Mesenchymal stem cell (in vitro differentiated cells and primary cell): ENCODE data around the gene MLF2. TPM values are rescaled to one million over a fixed set of nuclear protein-coding genes. Genes with fewer than 3 reads are reported as not detected.
A peak's percentile ranks its signal among the peaks of the same experiment; 100 is the strongest.

Experiments
- DNase-seq: peaks from one replicate; pipeline ENCODE4 v3.0.0-alpha.2; 2013
- H2AFZ ChIP-seq: one replicate; pipeline ENCODE4 v1.6.1; 2013; ENCODE audit warnings: low read depth, mild to moderate bottlenecking, control low read depth, inconsistent platforms, low read length, moderate library complexity
- H2AK5ac ChIP-seq: 2 replicates; pipeline ENCODE4 v1.6.1; 2013; ENCODE audit warnings: low read length, moderate library complexity, mild to moderate bottlenecking, inconsistent platforms; ENCODE audit not compliant: severe bottlenecking
- H2BK120ac ChIP-seq: one replicate; pipeline ENCODE4 v1.6.1; 2013; ENCODE audit warnings: low read depth, mild to moderate bottlenecking, inconsistent platforms, low read length, moderate library complexity
- H2BK12ac ChIP-seq, 2 experiments: one replicate each; pipeline ENCODE4 v1.6.1; 2013; ENCODE audit warnings: inconsistent platforms in 2 of 2, low read length in 2 of 2, mild to moderate bottlenecking in 2 of 2, moderate library complexity in 2 of 2, control low read depth in 1 of 2
- H2BK15ac ChIP-seq: one replicate; pipeline ENCODE4 v1.6.1; 2013; ENCODE audit warnings: mild to moderate bottlenecking, low read depth, inconsistent platforms; ENCODE audit not compliant: poor library complexity, severe bottlenecking
- H2BK5ac ChIP-seq: 2 replicates; pipeline ENCODE4 v1.6.1; 2013; ENCODE audit warnings: low read depth, mild to moderate bottlenecking, low read length, control low read depth, inconsistent platforms; ENCODE audit not compliant: poor library complexity, severe bottlenecking
- H3K14ac ChIP-seq, 2 experiments: one replicate each; pipeline ENCODE4 v1.6.1; 2013; ENCODE audit warnings: inconsistent platforms in 2 of 2, low read length in 2 of 2, control low read depth in 1 of 2, mild to moderate bottlenecking in 1 of 2, moderate library complexity in 1 of 2
- H3K18ac ChIP-seq, 2 experiments: one replicate each; pipeline ENCODE4 v1.6.1; 2013; ENCODE audit warnings: inconsistent platforms in 2 of 2, low read length in 2 of 2, control low read depth in 1 of 2, low read depth in 1 of 2, mild to moderate bottlenecking in 1 of 2
- H3K23ac ChIP-seq, 2 experiments: one replicate each; pipeline ENCODE4 v1.6.1; 2013; ENCODE audit warnings: inconsistent platforms in 2 of 2, low read length in 2 of 2, mild to moderate bottlenecking in 2 of 2, moderate library complexity in 2 of 2, control low read depth in 1 of 2
- H3K27ac ChIP-seq: 2 replicates; pipeline ENCODE4 v1.5.1; 2013; ENCODE audit warnings: mild to moderate bottlenecking, moderate library complexity, low read length, control low read depth, inconsistent platforms; ENCODE audit not compliant: poor library complexity, severe bottlenecking
- H3K27me3 ChIP-seq, 2 experiments: 2 replicates each; pipeline versions ENCODE4 v1.6.1 to v1.7.0; 2013; ENCODE audit warnings: low read length in 2 of 2, mild to moderate bottlenecking in 2 of 2, moderate library complexity in 2 of 2, control low read depth in 1 of 2, inconsistent platforms in 1 of 2; ENCODE audit not compliant: control insufficient read depth in 1 of 2, insufficient read depth in 1 of 2
- H3K36me3 ChIP-seq, 2 experiments: 2 replicates each; pipeline versions ENCODE4 v1.6.1 to v1.7.0; 2013; ENCODE audit warnings: low read length in 2 of 2, control low read depth in 1 of 2, inconsistent platforms in 1 of 2, low read depth in 1 of 2, mild to moderate bottlenecking in 1 of 2; ENCODE audit not compliant: insufficient read depth in 2 of 2, control insufficient read depth in 1 of 2
- H3K4ac ChIP-seq, 2 experiments: one replicate each; pipeline ENCODE4 v1.6.1; 2013; ENCODE audit warnings: inconsistent platforms in 2 of 2, low read length in 2 of 2, mild to moderate bottlenecking in 2 of 2, moderate library complexity in 2 of 2, control low read depth in 1 of 2, low read depth in 1 of 2
- H3K4me1 ChIP-seq: 2 replicates; pipeline ENCODE4 v1.6.1; 2013; ENCODE audit warnings: low read depth, low read length, control low read depth; ENCODE audit not compliant: control insufficient read depth, insufficient read depth
- H3K4me2 ChIP-seq: 2 replicates; pipeline ENCODE4 v1.6.1; 2013; ENCODE audit warnings: low read length, mild to moderate bottlenecking, inconsistent platforms; ENCODE audit not compliant: poor library complexity, severe bottlenecking
- H3K4me3 ChIP-seq, 2 experiments: 2 replicates each; pipeline versions ENCODE4 v1.5.1 to v1.7.0; 2013; ENCODE audit warnings: low read length in 2 of 2, mild to moderate bottlenecking in 2 of 2, control low read depth in 1 of 2, low read depth in 1 of 2; ENCODE audit not compliant: insufficient read depth in 1 of 2
- H3K79me1 ChIP-seq: replicated peaks from 2 replicates; pipeline ENCODE4 v1.6.1; 2013; ENCODE audit warnings: mild to moderate bottlenecking, control low read depth, low read length, inconsistent platforms; ENCODE audit not compliant: poor library complexity, severe bottlenecking
- H3K9ac ChIP-seq: 2 replicates; pipeline ENCODE4 v1.7.0; 2013; ENCODE audit warnings: mild to moderate bottlenecking, low read length, moderate library complexity
- H3K9me3 ChIP-seq: 2 replicates; pipeline ENCODE4 v1.7.0; 2013; ENCODE audit warnings: mild to moderate bottlenecking, low read length; ENCODE audit not compliant: control insufficient read depth
- H4K8ac ChIP-seq: one replicate; pipeline ENCODE4 v1.6.1; 2013; ENCODE audit warnings: inconsistent platforms, mild to moderate bottlenecking, low read length, moderate library complexity
- H4K91ac ChIP-seq: one replicate; pipeline ENCODE4 v1.6.1; 2013; ENCODE audit warnings: mild to moderate bottlenecking, low read length, inconsistent platforms
- WGBS: methylation state at CpG from one replicate; pipeline ENCODE4 v1.1.7; 2013; ENCODE audit warnings: mixed read lengths; 5-methylcytosine and 5-hydroxymethylcytosine counted together
- polyA plus RNA-seq, 2 experiments: library from polyadenylated mRNA; stranded (reverse); fragments of 200-250 nt; gene quantifications; one replicate each; pipeline ENCODE4 v1.2.3, GENCODE V29; 2013

Gene MLF2
- 221 TPM for polyA plus RNA-seq (2013, experiment 1 of 2)
- polyA plus RNA-seq (2013, experiment 2 of 2): 224 TPM

GRCh38 chr12:6752921-6753771 lies at the start of gene MLF2:
MLF2 (minus strand) TSS chr12:6753141; CDS start chr12:6752334, 807 bp downstream.
- peak within 1 kb of the TSS; percentile 97 for H4K8ac ChIP-seq
- H3K27ac ChIP-seq: peak within 1 kb of the TSS; percentile 99

DNA sequence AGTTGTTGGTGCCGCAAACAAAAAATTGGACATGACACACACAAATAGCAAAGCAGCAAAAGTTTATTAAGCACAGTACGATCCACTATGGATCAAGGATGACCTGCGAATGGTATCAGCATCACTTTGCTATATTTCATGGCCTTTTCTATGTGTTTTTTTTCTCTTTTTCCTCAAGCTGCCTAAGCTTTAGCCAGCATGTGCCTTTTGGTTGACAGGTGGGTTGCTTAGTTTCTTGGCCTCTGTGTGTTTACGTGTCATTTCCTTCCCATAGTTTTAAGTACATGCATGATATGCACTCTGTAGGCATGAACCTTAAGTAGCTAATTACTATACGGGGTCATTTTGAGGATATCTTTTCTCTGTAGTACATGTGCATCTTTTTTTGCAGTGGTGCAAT lies 46.2 kb upstream of the MLF2 start:
- H4K8ac ChIP-seq: no peak overlapping the region
- H2BK15ac ChIP-seq: no peak overlapping the region
- H3K27me3 ChIP-seq: peaks cover 10 to 38% of the 10 kb centered on the region in 2 experiments
- H3K27ac ChIP-seq: no peak overlapping the region
- no peak overlapping the region for H3K18ac ChIP-seq
- no peak overlapping the region for H3K4me3 ChIP-seq
- no peak overlapping the region for H3K23ac ChIP-seq
- no peak overlapping the region for H3K14ac ChIP-seq
- no peak overlapping the region for H2AK5ac ChIP-seq
- H2BK120ac ChIP-seq: no peak overlapping the region
- no peak overlapping the region for H4K91ac ChIP-seq
- no peak overlapping the region for H2AFZ ChIP-seq
- H3K4me1 ChIP-seq: peaks cover 1% of the 10 kb centered on the region
- no peak overlapping the region for H2BK5ac ChIP-seq
- no peak overlapping the region for H3K9ac ChIP-seq
- H3K36me3 ChIP-seq: no peaks in the 10 kb centered on the region
- H3K4me2 ChIP-seq: no peak overlapping the region
- no peak overlapping the region for H3K4ac ChIP-seq
- 91% methylated on average over 4 of the region's 5 CpGs for WGBS
- no peak overlapping the region for H2BK12ac ChIP-seq
- H3K9me3 ChIP-seq: no peaks in the 10 kb centered on the region
- no peak for DNase-seq
- no peaks in the 10 kb centered on the region for H3K79me1 ChIP-seq

More at GRCh38 chr12:6752921-6753771, at the start of gene MLF2:
- under 1% methylated on average over 61 of the region's 62 CpGs for WGBS
- DNase-seq: peak; percentile 99
- peaks cover 33 to 39% of the 10 kb centered on the region in 2 experiments for H3K36me3 ChIP-seq
- H2BK15ac ChIP-seq: peak within 1 kb of the TSS; percentile 95
- H3K79me1 ChIP-seq: peaks cover 19% of the 10 kb centered on the region
- peaks cover 8% of the 10 kb centered on the region for H3K4me1 ChIP-seq
- H3K27me3 ChIP-seq: no peaks in the 10 kb centered on the region
- H2BK5ac ChIP-seq: peak within 1 kb of the TSS; percentile 99
- H3K4me3 ChIP-seq: peak within 1 kb of the TSS; percentile 89 to 92
- peak within 1 kb of the TSS; percentile 91 for H2AK5ac ChIP-seq
- peak within 1 kb of the TSS; percentile 99 for H4K91ac ChIP-seq
- peak within 1 kb of the TSS in 1 of 2 experiments; percentile 88 for H2BK12ac ChIP-seq
- H3K9ac ChIP-seq: peak within 1 kb of the TSS; percentile 98
- no peak within 1 kb of the TSS for H2AFZ ChIP-seq
- peak within 1 kb of the TSS; percentile 97 to 99 for H3K18ac ChIP-seq
- no peaks in the 10 kb centered on the region for H3K9me3 ChIP-seq
- H3K23ac ChIP-seq: peak within 1 kb of the TSS; percentile 41 to 62
- H3K14ac ChIP-seq: peak within 1 kb of the TSS in 1 of 2 experiments; percentile 96
- peak within 1 kb of the TSS; percentile 92 to 99 for H3K4ac ChIP-seq
- H3K4me2 ChIP-seq: peak within 1 kb of the TSS; percentile 93
- peak within 1 kb of the TSS; percentile 93 for H2BK120ac ChIP-seq

GRCh38 chr12:6796576-6796975 lies 43.6 kb upstream of the MLF2 start:
- 93% methylated on average over 4 of the region's 4 CpGs for WGBS
- H2BK5ac ChIP-seq: no peak overlapping the region
- no peak for DNase-seq

DNA sequence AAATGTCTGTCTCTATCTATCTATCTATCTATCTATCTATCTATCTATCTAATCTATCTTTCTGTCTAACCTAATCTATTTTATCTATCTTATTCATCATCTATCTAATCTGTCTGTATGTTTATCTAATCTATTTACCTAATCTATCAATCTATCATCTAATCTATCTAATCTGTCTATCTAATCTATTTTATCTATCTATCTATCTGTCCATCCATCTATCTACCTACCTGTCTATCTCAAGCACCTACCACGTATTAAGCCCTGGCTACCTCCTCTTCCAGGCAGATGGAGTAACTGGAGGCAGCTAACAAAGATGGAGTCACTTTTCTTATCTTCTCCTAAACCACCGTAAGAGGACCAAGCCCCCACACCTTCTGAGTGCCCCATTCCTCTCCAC lies 42.1 kb upstream of the MLF2 start:
- H4K91ac ChIP-seq: no peak overlapping the region
- no peaks in the 10 kb centered on the region for H3K79me1 ChIP-seq
- H2BK120ac ChIP-seq: no peak overlapping the region
- no peaks in the 10 kb centered on the region for H3K36me3 ChIP-seq
- no peak overlapping the region for H3K27ac ChIP-seq
- H3K9ac ChIP-seq: no peak overlapping the region
- 82% methylated on average over 1 of the region's 2 CpGs for WGBS
- H2BK12ac ChIP-seq: no peak overlapping the region
- H2BK15ac ChIP-seq: no peak overlapping the region
- no peak for DNase-seq
- no peak overlapping the region for H3K4me2 ChIP-seq
- no peak overlapping the region for H2BK5ac ChIP-seq
- H3K14ac ChIP-seq: no peak overlapping the region
- H3K4me1 ChIP-seq: peaks cover 8% of the 10 kb centered on the region
- H3K23ac ChIP-seq: no peak overlapping the region
- H3K4ac ChIP-seq: no peak overlapping the region
- H3K27me3 ChIP-seq: peaks cover 15 to 55% of the 10 kb centered on the region in 2 experiments
- H3K9me3 ChIP-seq: no peaks in the 10 kb centered on the region
- no peak overlapping the region for H4K8ac ChIP-seq
- no peak overlapping the region for H3K4me3 ChIP-seq
- no peak overlapping the region for H2AK5ac ChIP-seq
- no peak overlapping the region for H2AFZ ChIP-seq
- no peak overlapping the region for H3K18ac ChIP-seq

More at GRCh38 chr12:6796576-6796975, 43.6 kb upstream of the MLF2 start:
- Histone ChIP-seq H3K27ac (no peak overlapping the region), H2BK15ac (no peak overlapping the region), H2AFZ (no peak overlapping the region), H3K27me3 (peaks cover 15 to 52% of the 10 kb centered on the region in 2 experiments), H3K9ac (no peak overlapping the region), H3K4me3 (no peak overlapping the region), H2BK120ac (no peak overlapping the region), H3K9me3 (no peaks in the 10 kb centered on the region), H3K23ac (no peak overlapping the region), H2BK12ac (no peak overlapping the region), H4K8ac (no peak overlapping the region), H2AK5ac (no peak overlapping the region), H3K18ac (no peak overlapping the region), H3K79me1 (no peaks in the 10 kb centered on the region), H3K14ac (no peak overlapping the region), H3K36me3 (no peaks in the 10 kb centered on the region), H3K4ac (no peak overlapping the region), H3K4me1 (peaks cover 8% of the 10 kb centered on the region), H4K91ac (no peak overlapping the region), H3K4me2 (no peak overlapping the region)
